ENCODE data around the gene AGAP3.

AGAP3 gene

GRCh38 chr7:151088019-151088855 lies 2.0 kb downstream of the AGAP3 start:
- peak in 1 of 2 donors; percentile 49 for DNase-seq

- DNase-seq, result peak; percentile 96 to 99
Measured at GRCh38 chr7:151088856-151089699, 2.8 kb downstream of the AGAP3 start.

GRCh38 chr7:151089893-151090730 lies 3.8 kb downstream of the AGAP3 start:
- DNase-seq, result no peak

GRCh38 chr7:151091003-151091402 lies 4.7 kb downstream of the AGAP3 start:
- DNase-seq, result no peak

GRCh38 chr7:151091431-151091830 lies 5.2 kb downstream of the AGAP3 start:
- DNase-seq, result peak; percentile 73 to 76

GRCh38 chr7:151091988-151092387 lies 5.7 kb downstream of the AGAP3 start:
- no peak for DNase-seq

- DNase-seq, result no peak
Measured at GRCh38 chr7:151093748-151094147, 7.5 kb downstream of the AGAP3 start.

- no peak for DNase-seq
Measured at GRCh38 chr7:151094675-151095074, 8.4 kb downstream of the AGAP3 start.

GRCh38 chr7:151095123-151095797 lies 9.0 kb downstream of the AGAP3 start:
- DNase-seq, result no peak

- no peak for DNase-seq
Measured at GRCh38 chr7:151095828-151096475, 9.7 kb downstream of the AGAP3 start.

- peak in 1 of 2 donors; percentile 45 for DNase-seq
Measured at GRCh38 chr7:151099486-151100211, 13.4 kb downstream of the AGAP3 start.

GRCh38 chr7:151100921-151101320 lies 14.6 kb downstream of the AGAP3 start:
- no peak for DNase-seq

GRCh38 chr7:151101621-151102396 lies 15.5 kb downstream of the AGAP3 start:
- DNase-seq, result no peak

- no peak for DNase-seq
Measured at GRCh38 chr7:151102991-151103390, 16.7 kb downstream of the AGAP3 start.

GRCh38 chr7:151103973-151104372 lies 17.7 kb downstream of the AGAP3 start:
- no peak for DNase-seq

- DNase-seq, result no peak
Measured at GRCh38 chr7:151104411-151105235, 18.3 kb downstream of the AGAP3 start.

GRCh38 chr7:151107882-151108281 lies 21.6 kb downstream of the AGAP3 start:
- no peak for DNase-seq

GRCh38 chr7:151109094-151110048 lies 23.1 kb downstream of the AGAP3 start:
- no peak for DNase-seq
